GM12878 (cell line): ENCODE measurements around the gene IL17RA. TPM values are rescaled to one million over a fixed set of nuclear protein-coding genes. Genes with fewer than 3 reads are reported as not detected.
"Not testable (repeated sequence)": the region's sequence is repeated elsewhere in the genome, so short reads cannot be mapped to it uniquely, and the experiment has no call there.

Experiments used
- ATAC-seq: fragments of 200-7000 bp; cut with Tn5 transposase; 3 replicates; pipeline ENCODE4 v1.9.1; 2020; ENCODE audit warnings: mild to moderate bottlenecking, moderate library complexity
- BruUV-seq: library from RNA; stranded (reverse); fragments of 400-500 nt; replicated peaks from 2 replicates; lab custom pipeline; 2021; lab: Mats Ljungman, UMichigan
- CTCF ChIA-PET: fragments of 300-600 bp; sonication (Branson Sonifier 250); formaldehyde crosslinking; extraction: SDS; loops from one replicate; lab custom pipeline; 2021; ENCODE audit warnings: inconsistent platforms; lab: Yijun Ruan, JAX
- POLR2A ChIA-PET: fragments of 350-600 bp; formaldehyde crosslinking; extraction: SDS; loops from one replicate; lab custom pipeline; 2021; ENCODE audit warnings: inconsistent platforms; lab: Charles Lee
- RAD21 ChIA-PET: fragments of 300-600 bp; sonication (Branson Sonifier 250); formaldehyde crosslinking; loops from one replicate; lab custom pipeline; 2023; ENCODE audit warnings: antibody characterized with exemption; ENCODE audit not compliant: unreplicated experiment; lab: Charles Lee
- SMC1A ChIA-PET: fragments of 300-600 bp; sonication (Branson Sonifier 250); formaldehyde crosslinking; loops from one replicate; lab custom pipeline; 2023; ENCODE audit not compliant: unreplicated experiment, uncharacterized antibody; lab: Charles Lee
- DNase-seq: peaks from one replicate; pipeline ENCODE4 v3.0.0-alpha.2; 2011; ENCODE audit warnings: low read depth, low spot score
- FAIRE-seq: peaks from 3 replicates; lab custom pipeline; 2011; peaks lifted over from hg19 to GRCh38; lab: Jason Lieb, UNC
- H2AFZ ChIP-seq: 2 replicates; pipeline ENCODE4 v1.6.0; 2011; ENCODE audit warnings: low read depth, low read length, control low read depth; ENCODE audit not compliant: control insufficient read depth
- H3K27ac ChIP-seq: 2 replicates; pipeline ENCODE4 v1.5.1; 2011; ENCODE audit warnings: control low read depth; ENCODE audit not compliant: control insufficient read depth, insufficient read depth
- H3K27me3 ChIP-seq, 2 experiments: replicated peaks in 1 of 2; 2 replicates each; pipeline versions ENCODE4 v1.6.0 to v1.6.1; 2011; ENCODE audit warnings: low read length in 1 of 2; ENCODE audit not compliant: control insufficient read depth in 2 of 2, insufficient read depth in 2 of 2
- H3K36me3 ChIP-seq, 2 experiments: 2 replicates each; pipeline ENCODE4 v1.5.1; 2011; ENCODE audit warnings: low read length in 1 of 2; ENCODE audit not compliant: control insufficient read depth in 2 of 2, insufficient read depth in 2 of 2
- H3K4me1 ChIP-seq: 2 replicates; pipeline ENCODE4 v1.6.1; 2011; ENCODE audit warnings: mild to moderate bottlenecking, low read length, moderate library complexity, mixed read lengths; ENCODE audit not compliant: control insufficient read depth, insufficient read depth
- H3K4me2 ChIP-seq: 2 replicates; pipeline ENCODE4 v1.6.0; 2011; ENCODE audit warnings: control low read depth; ENCODE audit not compliant: control insufficient read depth, insufficient read depth
- H3K4me3 ChIP-seq: fragments of 200-600 bp; sonication (generic); 2 replicates; pipeline ENCODE4 v1.5.1; 2016
- H3K79me2 ChIP-seq: 2 replicates; pipeline ENCODE4 v1.6.0; 2011; ENCODE audit warnings: low read length; ENCODE audit not compliant: control insufficient read depth, insufficient read depth
- H3K9ac ChIP-seq: 2 replicates; pipeline ENCODE4 v1.8.0; 2011; ENCODE audit warnings: low read length, control low read depth, mixed read lengths; ENCODE audit not compliant: control insufficient read depth, insufficient read depth
- H3K9me3 ChIP-seq: replicated peaks from 3 replicates; pipeline ENCODE4 v1.5.1; 2011; ENCODE audit warnings: mild to moderate bottlenecking, low read length; ENCODE audit not compliant: control insufficient read depth, insufficient read depth
- H4K20me1 ChIP-seq: 2 replicates; pipeline ENCODE4 v1.6.0; 2011; ENCODE audit not compliant: control insufficient read depth, insufficient read depth
- ATF7 ChIP-seq: fragments of 450-650 bp; IDR thresholded peaks from 2 replicates; pipeline ENCODE4 v1.6.1; 2016; ENCODE audit warnings: low read depth, mild to moderate bottlenecking
- BCL3 ChIP-seq: IDR thresholded peaks from 2 replicates; pipeline ENCODE4 v1.6.1; 2011; ENCODE audit warnings: borderline replicate concordance, low read depth, mild to moderate bottlenecking, moderate library complexity, low read length; ENCODE audit not compliant: insufficient read depth, poor library complexity, severe bottlenecking
- IRF5 ChIP-seq: fragments of 450-650 bp; IDR thresholded peaks from 2 replicates; pipeline ENCODE4 v1.6.1; 2017; ENCODE audit warnings: borderline replicate concordance
- JUND ChIP-seq: IDR thresholded peaks from 2 replicates; pipeline ENCODE4 v1.6.1; 2012; ENCODE audit warnings: low read depth, mild to moderate bottlenecking, low read length, improper control_type of control experiment, moderate library complexity
- KDM1A ChIP-seq: fragments of 200-600 bp; sonication (generic); IDR thresholded peaks from 2 replicates; pipeline ENCODE4 v1.6.1; 2016; ENCODE audit warnings: borderline replicate concordance
- SMAD1 ChIP-seq: fragments of 450-650 bp; IDR thresholded peaks from 2 replicates; pipeline ENCODE4 v1.6.1; 2018; ENCODE audit warnings: mild to moderate bottlenecking, low read depth; ENCODE audit not compliant: partially characterized antibody
- SMARCA5 ChIP-seq: fragments of 450-650 bp; IDR thresholded peaks from 2 replicates; pipeline ENCODE4 v1.6.1; 2017; ENCODE audit warnings: mild to moderate bottlenecking
- TCF3 ChIP-seq: IDR thresholded peaks from 2 replicates; pipeline ENCODE4 v1.6.1; 2012; ENCODE audit warnings: low read depth, mild to moderate bottlenecking, low read length, borderline replicate concordance; ENCODE audit not compliant: insufficient read depth
- WGBS: methylation state at CpG from one replicate; pipeline ENCODE4 v1.1.6; 2016; ENCODE audit warnings: low lambda C conversion rate; ENCODE audit not compliant: insufficient replicate concordance, insufficient coverage; ENCODE audit errors: missing lambda C conversion rate; 5-methylcytosine and 5-hydroxymethylcytosine counted together
- in situ Hi-C: fragments of 300-500 bp; cut with MboI; formaldehyde crosslinking; loops from 9 replicates; pipeline ENCODE4 v1.14.3; 2018; ENCODE audit warnings: mixed read lengths
- intact Hi-C: fragments of 100-400 bp; cut with micrococcal nuclease; formaldehyde crosslinking; loops from one replicate; pipeline ENCODE4 v1.14.2; 2022; ENCODE audit not compliant: unreplicated experiment
- polyA plus RNA-seq, 11 experiments: library from polyadenylated mRNA; depleted of rRNA in 4 of 11; unstranded in 6 of 11; stranded (reverse) in 5 of 11; fragments of >200 nt; fragmentation: Nextera tagmentation in 4 of 11; fragmentation: Illumina TruSeq in 1 of 11; extraction: Ambion mirVana in 4 of 11; extraction: Trizol in 1 of 11; gene quantifications; 1 replicate in 1 of 11; 2 replicates in 10 of 11; pipeline versions ENCODE4 v1.2.1 to v1.2.3, GENCODE V29; 2011 to 2016; ENCODE audit warnings: inconsistent platforms in 2 of 11, missing spikeins in 2 of 11, low read depth in 1 of 11
- total RNA-seq, 4 experiments: library from RNA; depleted of rRNA in 3 of 4; stranded (reverse); fragments of >200 nt in 3 of 4; fragmentation: Illumina TruSeq in 1 of 4; extraction: Trizol in 1 of 4; gene quantifications; 2 replicates each; pipeline versions ENCODE4 v1.2.1 to v1.2.3, GENCODE V29; 2013 to 2021

IL17RA gene
- total and polyA plus RNA-seq, 10 of the 15 experiments (the other 5 are each of a cell fraction or from before 2014, with no cell fraction given) = 0.71 to 10.2 (median 4.2) TPM

- TF ChIP-seq JUND = no peak
- TF ChIP-seq KDM1A = no peak
- TF ChIP-seq SMARCA5 = no peak
- no peak for TF ChIP-seq IRF5
- TF ChIP-seq SMAD1 = no peak
- TF ChIP-seq ATF7 = no peak
These were observed 60.4 kb downstream of the IL17RA start (continued) for GRCh38 chr22:17145021-17145680.

GRCh38 chr22:17147458-17147857 is 62.7 kb downstream of the IL17RA start:
- 0 out of 2 replicates have a peak, but pooled peaks have one; percentile 38 for TF ChIP-seq TCF3
- TF ChIP-seq BCL3 = peak; percentile 82
- H3K27ac ChIP-seq, H4K20me1 ChIP-seq, ATAC-seq, RAD21 ChIA-PET, H2AFZ ChIP-seq, H3K27me3 ChIP-seq, H3K9me3 ChIP-seq, DNase-seq, FAIRE-seq, intact Hi-C loops, SMC1A ChIA-PET, H3K4me1 ChIP-seq, in situ Hi-C loops, H3K79me2 ChIP-seq, CTCF ChIA-PET, H3K4me2 ChIP-seq, H3K9ac ChIP-seq, BruUV-seq, H3K4me3 ChIP-seq, POLR2A ChIA-PET: not testable (repeated sequence)
- WGBS = 95% methylated on average over 22 of the region's 30 CpGs
- peaks cover 15 to 17% of the 10 kb centered on the region in 2 experiments; a peak in 3 of 4 replicates for H3K36me3 ChIP-seq
